NCI-H1930 (cell line): ENCODE data around the gene ETV5.

Experiments
- DNase-seq, 2 experiments: peaks; one replicate each; lab custom pipeline; 2025; lab: John Stamatoyannopoulos, UW

ETV5 gene

DNA sequence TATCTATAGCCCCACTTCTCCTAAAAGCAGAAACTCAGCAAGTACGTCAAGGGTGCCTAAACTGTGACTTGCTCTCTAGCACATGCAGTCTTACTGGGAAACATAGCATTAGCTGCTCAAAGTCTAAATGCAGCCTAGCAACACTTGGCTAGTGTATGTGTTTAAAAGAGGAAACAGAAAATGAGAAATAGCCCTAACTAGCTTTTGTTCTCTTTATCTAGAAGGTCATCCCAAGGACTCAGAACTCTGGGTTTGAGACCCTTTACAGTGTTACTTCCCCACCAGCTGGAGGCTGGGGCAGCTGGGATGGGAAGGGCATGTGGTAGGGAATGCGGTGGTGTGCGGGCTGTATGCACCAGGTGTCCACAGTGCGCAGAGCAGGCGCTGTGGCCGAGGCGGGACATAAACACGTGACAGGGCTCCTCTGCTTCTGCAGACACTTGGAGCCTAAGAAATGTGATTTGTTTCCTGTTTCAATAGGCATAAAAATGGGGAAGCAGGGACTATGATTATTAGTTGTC, 13.3 kb downstream of the ETV5 start:
- no peak for DNase-seq

DNA sequence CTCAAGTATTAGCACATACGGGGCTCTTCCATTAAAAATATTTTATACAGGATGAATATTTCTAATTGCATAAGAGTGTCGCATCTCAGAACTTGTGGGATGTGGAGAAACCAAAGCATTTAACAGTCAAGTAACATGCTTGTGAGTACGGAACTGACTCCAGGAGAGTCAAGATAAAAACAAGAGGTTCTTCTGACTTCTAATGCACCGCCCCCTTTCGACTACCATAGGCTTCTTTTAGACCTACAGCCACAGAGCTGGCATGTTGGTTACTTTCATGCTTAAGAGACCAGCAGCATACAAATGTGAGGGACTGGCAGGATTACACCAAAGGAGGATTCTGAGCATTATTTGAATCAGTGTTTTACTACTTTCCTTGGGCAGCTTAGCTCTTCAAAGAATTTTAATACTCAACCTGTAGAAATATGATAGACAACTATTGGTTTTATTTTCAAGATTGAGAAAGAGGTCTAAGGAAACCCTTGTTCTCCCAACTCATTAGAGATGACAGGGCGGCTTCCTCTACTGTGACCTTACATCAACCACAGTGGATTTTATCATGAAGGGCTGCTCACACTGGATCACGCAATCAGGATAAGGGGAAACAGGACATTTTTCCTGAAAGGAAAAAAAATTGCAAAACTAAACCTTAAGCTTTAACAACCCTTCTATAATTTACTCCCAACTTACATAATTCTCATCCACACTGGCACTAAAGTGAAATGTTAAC, 14.0 kb downstream of the ETV5 start:
- no peak for DNase-seq

DNA sequence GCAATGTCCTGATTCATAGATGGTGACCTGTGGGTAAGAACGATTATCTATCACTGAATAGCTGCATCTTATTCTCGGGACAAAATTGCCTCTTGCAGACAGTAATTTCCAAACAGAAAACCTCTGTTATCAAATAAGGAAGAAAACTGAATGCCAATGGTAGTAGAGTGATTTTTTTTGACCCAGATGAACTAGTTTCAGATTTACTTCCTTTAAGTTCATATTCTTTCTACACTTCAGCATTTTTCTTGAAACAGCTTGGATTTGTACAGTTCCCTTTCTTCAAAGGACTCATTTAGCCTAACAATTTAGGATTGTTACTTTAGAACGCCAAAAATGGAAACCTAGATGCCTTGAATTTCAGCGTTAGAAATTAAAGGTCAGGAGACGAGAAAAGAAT, 14.6 kb downstream of the ETV5 start:
- DNase-seq: no peak

DNA sequence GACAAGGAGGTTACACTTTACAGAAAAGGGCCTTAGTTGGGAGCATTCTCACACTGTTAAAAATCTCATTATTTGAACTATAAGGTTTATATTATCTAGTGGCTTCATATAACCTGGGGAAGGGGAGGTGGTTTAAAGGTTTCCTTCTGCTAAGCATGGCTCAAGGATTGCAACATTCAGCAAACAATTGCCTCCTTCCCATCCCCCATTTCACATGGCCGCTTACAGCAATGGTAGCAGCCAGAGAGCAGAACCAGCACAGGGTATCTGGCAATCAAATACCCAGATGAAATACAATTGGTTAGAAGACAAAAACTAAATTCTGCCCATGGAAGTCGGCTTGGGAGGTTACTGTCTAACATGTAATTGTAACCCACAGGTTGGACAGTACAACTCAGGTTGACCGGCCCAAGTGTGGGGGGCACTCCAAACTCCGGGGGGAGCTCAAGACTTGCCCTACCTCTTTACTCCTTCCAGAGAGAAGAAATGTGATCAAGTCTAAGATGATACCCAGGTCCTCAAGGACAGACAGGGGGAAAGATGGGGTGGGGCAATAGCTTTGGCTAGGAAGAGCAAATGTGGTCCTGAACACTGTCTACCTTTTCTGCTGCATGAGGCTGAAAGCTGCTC, 15.5 kb downstream of the ETV5 start:
- DNase-seq: no peak

DNA sequence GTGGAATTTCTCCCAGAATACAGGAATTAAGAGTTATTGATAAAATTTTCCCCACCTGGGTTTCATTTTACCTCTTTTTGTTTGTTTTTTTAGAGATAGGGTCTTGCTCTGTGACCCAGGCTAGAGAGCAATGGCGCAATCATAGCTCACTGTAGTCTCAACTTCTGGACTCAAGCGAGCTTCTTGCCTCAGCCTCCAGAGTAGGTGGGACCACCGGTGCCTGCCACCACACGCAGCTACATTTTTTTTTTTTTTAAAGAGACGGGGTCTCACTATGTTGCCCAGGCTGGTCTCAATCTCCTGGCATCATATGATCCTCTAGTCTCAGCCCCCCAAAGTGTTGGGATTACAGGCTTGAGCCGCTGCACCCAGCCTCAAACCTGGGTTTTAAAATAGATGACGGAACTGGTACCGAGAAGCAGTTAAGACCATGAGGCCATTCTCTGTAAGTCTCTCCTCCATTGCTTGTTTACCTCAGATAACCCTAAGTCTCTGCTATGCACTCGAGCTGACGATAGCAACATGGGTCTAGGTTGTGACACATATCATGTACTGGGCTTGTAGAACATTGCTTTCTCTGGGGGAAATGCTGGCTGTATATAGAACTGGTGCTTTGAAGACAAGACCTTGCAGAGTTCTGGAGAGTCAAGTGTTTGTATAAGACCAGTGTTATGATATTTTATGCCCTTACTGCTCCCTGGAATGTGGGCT, 16.4 kb downstream of the ETV5 start:
- DNase-seq: no peak

DNA sequence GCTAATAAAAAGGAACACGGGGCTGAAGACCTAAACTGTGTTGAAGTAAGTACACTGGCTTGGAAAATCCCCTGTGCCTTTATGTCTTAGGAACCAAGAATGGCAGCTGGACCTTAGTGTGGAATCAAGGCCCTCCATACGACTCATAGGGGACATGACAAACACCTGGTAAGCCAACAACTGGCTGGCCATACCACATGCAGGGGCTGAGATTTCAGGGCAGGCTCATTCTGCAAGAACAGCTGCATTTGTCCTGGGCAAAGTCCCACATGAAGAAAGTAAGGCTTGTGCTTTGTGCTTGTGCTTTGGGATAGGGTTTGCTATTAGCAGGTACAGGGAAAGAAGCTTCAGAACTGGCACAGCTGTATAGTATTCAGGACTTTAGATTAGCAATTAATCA, 18.0 kb downstream of the ETV5 start:
- no peak for DNase-seq

DNA sequence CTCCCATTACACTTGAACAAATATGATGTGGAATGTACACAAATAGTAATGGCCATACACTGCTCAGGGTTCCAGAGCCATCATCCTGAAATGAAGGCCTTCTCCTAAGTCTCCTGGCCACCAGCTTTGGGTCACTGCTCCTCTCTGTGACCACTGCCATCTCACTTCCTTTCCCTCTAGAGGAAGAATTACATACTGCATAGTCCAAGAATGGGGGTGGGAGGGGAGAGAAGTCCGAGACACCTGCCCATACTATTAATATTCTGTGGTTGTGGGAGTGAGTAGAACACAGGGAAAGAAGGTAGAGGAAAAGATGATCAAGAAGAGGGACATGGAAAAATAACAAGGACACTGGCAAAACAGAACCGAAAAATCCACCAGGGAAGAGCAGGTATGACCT, 20.6 kb downstream of the ETV5 start:
- no peak for DNase-seq

DNA sequence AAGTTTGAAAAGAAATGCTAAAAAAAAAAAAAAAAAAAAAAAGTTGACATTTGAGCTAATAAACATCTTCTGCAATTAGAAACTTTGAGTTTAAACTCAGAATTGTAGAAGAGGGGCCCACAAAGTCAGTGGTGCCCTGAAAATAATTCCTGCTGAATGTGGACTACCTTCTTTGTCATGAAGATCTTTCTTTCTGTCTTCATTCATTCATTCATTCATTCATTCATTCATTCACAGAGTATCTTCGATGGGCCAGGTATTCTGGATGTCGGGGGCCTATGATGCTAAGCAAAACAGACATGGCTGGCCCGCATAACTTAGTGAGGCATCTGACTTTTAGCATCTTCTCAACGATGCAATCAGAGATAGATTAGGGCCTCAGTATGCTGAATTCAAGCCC, 24.6 kb downstream of the ETV5 start:
- DNase-seq: no peak

DNA sequence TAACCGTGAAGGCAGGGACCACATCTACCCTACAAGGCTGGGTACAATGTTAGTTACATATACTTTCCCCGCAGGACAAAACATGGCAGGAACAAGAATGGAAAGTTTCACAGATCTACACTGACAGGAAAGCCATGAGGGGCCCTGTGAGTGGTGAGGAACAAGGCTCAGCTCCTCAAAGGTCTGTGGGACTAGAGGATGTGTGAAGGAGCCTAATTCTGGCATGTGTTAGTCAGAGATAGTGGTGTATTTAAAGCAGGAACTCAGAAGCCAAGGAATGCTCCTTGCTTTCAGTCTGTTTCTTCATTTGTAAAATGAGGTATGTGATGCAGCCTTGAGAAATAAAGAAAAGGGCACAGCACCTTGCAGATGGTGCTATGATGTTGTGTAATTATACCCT, 25.1 kb downstream of the ETV5 start:
- DNase-seq: no peak

DNA sequence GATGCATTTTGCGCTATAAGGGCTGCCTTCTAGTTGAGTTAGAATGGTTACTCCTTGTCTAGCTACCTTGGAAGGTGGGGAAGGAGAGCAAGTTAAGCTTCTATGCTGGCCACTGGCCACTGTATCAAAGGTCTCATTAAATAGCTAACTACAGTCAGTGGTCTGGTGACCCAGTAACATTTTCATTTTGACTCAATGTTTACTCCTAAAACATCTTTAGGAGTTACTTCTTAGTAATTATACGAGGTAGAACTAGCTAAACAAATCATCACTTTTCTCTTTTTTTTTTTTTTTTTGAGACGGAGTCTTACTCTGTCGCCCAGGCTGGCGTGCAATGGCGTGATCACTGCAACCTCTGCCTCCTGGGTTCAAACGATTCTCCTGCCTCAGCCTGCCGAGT, 26.7 kb downstream of the ETV5 start:
- no peak for DNase-seq

DNA sequence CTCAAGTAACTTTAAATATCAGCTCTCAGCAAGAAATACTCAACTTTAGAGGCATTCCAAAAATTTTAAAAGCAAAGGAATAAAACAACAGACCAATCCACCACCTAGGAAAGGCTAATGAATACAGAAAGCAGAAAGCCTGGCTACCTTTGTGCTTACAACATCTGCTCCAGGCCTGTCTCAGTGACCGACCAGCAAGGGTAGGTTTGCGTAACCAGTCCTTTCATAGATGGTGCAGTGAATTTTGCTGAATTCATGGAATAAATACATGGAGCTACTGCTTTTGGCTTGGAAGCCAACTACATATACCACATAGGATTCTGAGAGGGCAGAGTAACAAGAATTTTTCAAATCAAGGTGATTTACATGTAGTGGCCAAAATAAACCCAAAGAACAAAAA, 27.2 kb downstream of the ETV5 start:
- no peak for DNase-seq

DNA sequence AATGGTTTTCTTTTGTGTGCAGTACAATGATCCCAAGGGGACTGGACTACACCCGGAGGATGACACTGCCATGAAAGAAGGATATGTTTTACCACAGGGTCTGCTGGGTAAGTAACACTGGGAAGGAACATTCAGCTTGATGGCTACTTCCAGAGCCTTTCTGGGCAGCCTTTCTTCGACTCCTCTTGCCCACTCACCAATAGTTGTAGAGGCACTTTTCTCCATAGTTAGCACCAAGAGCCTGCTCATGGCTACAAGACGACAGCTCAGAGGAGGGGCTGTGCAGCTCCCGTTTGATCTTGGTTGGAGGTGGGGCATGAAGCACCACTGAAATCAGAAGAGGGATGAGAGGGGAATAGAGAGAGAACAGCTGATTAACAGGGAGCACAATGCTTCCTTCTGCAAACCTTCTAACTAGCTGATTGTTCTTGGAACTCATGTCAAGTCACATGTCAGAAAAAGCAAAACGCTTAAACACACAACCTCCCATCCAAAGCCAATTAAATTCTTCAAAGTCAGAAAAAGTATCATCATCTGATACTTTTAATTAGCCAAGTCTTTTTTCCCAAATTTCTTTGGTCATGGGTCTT, 27.9 kb downstream of the ETV5 start:
- DNase-seq: no peak

DNA sequence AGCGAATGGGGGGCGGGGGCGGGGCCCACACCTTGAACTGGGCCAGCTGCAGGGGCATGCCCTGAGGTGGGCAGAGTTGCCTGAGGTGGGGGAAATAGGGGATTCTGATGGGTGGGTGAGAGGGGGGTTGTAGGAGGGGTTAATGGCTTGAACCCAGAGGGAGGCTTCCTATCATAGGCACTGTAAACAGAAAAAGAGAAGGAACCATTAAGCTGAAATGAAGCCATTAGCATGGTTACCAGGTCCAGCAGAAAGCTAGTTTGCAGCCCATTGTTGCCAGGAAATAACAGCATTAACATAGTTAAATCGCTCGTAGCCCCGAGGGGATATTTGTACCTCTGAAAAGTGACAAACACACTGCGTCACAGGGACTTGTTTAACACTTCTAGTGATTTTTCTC, 29.0 kb downstream of the ETV5 start:
- DNase-seq: no peak

DNA sequence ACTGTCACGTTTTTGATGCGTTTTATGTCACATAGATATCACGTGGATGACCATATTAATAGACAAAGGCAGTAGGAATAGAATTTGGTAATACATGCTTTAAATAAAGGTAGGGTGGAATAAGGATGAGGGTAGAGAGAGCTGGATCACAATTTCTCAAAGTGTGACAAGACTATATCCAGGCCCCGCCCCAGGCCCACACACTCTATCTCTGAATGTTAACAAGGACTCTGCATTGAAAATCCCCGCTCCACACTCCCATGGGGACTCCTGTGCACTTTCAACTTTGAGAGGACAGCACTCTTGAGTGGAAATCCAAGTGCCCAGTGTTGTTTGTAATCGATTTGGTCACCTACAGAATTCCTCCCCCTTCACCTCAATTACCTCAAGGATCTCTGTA, 31.4 kb downstream of the ETV5 start:
- DNase-seq: no peak

DNA sequence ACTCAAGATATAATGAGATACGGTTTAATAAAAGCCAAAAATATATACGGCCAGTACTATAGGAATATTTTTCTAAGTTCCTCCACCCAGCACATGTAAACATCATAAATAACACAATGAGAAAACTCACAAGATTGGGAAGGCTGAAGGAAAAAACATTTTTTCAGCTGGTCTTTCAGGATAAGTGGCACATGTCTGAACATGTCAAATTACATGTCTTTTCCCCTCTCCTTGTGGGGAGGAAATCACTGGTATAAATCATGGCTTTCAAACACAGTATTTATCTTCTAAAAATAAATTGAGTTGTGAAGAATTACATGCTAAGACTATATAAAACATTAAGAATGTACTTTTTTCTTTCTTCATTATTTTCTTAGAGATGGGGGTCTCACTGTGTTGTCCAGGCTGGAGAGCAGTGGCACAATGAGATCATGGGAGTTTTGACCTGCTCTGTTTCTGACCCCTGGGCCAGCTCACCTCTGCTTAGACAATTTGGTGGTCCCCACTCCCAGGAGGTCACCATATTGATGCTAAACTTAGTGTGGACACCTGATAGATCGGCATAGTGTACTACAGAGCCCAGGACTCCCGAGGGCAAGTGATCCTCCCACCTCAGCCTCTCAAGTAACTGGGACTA, 32.8 kb downstream of the ETV5 start:
- DNase-seq: no peak

DNA sequence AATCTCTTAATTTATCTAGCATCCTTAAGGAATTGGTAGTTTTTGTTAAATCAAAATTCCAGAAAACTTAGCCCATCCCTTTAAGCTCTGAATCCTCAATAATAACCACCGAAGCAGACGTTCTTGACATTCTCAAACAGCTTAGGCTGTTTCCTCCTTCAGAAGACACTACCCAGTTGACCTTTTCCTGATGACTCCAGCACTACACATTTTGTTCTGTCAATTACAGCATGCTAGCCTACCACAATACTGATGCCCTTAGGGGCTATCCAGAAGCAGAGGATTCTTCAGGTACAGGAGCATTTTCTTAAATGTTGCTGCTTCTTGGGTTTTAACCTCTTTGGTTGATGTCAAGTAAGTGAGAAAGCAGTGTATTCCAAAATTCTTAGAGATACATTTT, 33.4 kb downstream of the ETV5 start:
- DNase-seq: no peak

DNA sequence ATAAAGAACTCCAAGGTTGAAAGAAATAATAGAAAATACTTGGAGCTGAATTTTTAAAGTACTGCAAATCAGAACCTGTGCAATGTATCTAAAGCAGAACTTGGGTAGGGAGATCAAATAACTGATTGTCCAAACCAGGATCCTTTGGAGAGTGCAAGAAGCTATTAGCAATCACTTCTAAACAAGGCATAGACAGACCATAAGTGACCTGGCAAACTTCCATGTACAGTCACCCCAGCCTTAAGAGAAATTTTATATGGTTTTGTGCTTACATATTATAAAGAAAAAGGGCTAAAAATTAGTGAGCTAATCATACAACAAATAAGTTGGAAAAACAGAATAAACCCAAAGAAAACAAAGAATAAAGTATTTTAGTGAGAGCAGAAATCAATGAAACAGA, 35.2 kb downstream of the ETV5 start:
- no peak for DNase-seq

DNA sequence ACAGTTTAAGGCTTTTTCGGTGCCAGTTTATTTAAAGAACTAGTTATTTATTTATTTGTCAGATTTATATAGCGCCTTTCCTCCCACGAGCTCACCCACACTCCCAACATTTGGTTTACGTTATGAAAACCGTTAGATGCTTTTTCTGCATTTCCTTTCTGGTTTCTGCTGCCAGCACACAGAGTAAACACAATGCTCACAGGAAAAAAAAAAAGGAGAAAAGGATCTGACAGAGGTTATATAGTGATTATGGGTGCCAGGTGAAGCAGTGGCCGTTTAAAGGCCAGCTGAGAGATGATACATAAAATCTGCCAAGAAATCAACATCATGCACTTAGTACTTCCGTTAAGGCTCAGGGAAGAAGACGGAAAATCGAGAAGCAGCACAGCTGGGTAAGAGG, 37.9 kb downstream of the ETV5 start:
- no peak for DNase-seq

DNA sequence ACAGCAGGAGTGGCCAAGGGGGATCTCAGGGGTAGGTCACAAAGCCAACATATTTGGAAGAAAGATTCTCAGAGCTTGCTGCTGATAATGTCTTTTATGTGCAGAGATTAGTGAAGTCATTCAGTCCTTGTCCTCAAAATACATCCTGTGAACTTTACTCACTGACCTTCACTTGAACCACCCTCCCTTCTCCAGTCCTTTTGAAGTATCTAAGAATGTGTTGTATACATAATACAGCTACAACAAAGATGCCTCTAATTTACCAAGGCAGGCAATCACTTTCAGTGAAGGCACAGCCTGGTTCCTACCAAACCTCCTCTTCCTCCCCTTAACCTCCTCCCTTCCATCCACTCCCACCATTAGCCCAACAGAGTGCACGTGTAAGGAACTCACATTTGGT, 38.3 kb downstream of the ETV5 start:
- no peak for DNase-seq

DNA sequence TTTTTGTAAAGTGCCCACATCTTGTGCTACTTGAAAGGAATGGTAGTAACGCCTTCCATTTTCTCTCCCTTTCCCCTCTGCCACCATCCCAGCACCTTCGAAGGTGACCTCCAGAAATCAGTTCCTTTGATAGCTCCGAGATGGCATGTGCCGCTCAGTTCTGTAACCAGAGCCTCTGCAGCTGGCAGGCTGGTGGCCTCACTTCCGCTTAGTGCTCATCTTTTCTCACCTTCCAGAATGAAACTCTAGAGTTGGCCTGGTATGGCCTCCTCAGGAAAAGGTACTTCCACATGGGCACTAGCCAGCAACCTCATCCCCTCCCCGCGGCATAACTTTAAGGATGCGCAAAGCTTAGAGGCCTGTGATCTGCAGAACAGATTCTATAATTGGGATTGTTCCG, 38.8 kb downstream of the ETV5 start:
- DNase-seq: no peak

DNA sequence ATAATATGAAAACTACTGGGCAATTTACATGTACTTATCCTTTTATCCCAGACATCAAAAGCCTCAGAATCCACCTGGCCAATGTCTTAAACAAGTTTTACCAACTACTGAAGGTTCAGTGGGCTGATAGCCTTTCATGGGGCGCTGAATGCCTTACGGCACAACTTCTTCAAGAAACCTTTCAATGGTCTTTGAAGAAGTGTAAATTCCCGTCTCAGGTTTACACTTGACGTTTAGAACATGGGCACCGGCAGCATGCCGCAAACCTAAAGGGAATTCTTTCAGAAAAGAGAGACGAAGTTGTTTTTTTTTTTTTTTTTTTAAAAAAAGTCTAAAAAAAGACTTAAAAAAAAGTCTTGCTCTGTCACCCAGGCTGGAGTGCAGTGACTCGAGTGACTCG, 39.7 kb downstream of the ETV5 start:
- DNase-seq: no peak

DNA sequence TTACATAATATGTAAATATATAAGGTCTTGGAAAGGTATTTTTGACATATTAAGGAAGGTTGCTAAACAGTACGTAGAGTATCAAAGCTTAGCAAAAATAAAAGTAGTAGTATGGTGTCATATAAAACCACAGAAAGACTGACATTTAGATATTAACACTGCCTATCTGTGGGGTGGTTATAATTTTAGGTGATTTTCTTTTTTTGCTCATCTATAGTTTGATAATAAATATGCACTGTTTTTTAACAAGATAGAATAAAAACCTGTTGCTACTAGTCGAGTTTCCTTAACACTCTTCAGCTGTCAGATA, 40.7 kb downstream of the ETV5 start:
- no peak for DNase-seq
